AG20443 (cell line): ENCODE results near the gene CYTH3.

Source experiments
- DNase-seq: peaks from one replicate; pipeline ENCODE4 v3.0.0; 2012; ENCODE audit warnings: low spot score, mixed read lengths

CYTH3 gene

GRCh38 chr7:6256677-6257535 is 15.5 kb downstream of the CYTH3 start:
- peak; percentile 66 for DNase-seq

GRCh38 chr7:6256109-6256483 is 16.3 kb downstream of the CYTH3 start:
- DNase-seq = peak; percentile 21

- DNase-seq = no peak
These were observed 17.6 kb downstream of the CYTH3 start for GRCh38 chr7:6254866-6255265.

- peak; percentile 34 for DNase-seq
These were observed 19.7 kb downstream of the CYTH3 start for GRCh38 chr7:6252748-6253147.

GRCh38 chr7:6252341-6252746 is 20.1 kb downstream of the CYTH3 start:
- DNase-seq = peak; percentile 49

- no peak for DNase-seq
These were observed 20.8 kb downstream of the CYTH3 start for GRCh38 chr7:6251653-6252052.

GRCh38 chr7:6250364-6250833 is 22.0 kb downstream of the CYTH3 start:
- no peak for DNase-seq

- DNase-seq = no peak
These were observed 23.4 kb downstream of the CYTH3 start for GRCh38 chr7:6249043-6249442.

- DNase-seq = peak; percentile 63
These were observed 23.8 kb downstream of the CYTH3 start for GRCh38 chr7:6248581-6248980.

GRCh38 chr7:6246251-6246917 is 26.0 kb downstream of the CYTH3 start:
- DNase-seq = peak; percentile 27

- no peak for DNase-seq
These were observed 28.4 kb downstream of the CYTH3 start for GRCh38 chr7:6244021-6244420.

GRCh38 chr7:6243168-6243567 is 29.3 kb downstream of the CYTH3 start:
- no peak for DNase-seq

- peak; percentile 56 for DNase-seq
These were observed 29.9 kb downstream of the CYTH3 start for GRCh38 chr7:6242561-6242960.

GRCh38 chr7:6241607-6241973 is 30.8 kb downstream of the CYTH3 start:
- no peak for DNase-seq

GRCh38 chr7:6238309-6238925 is 34.0 kb downstream of the CYTH3 start:
- DNase-seq = no peak

- no peak for DNase-seq
These were observed 34.7 kb downstream of the CYTH3 start for GRCh38 chr7:6237730-6238129.

- DNase-seq = no peak
These were observed 35.4 kb downstream of the CYTH3 start for GRCh38 chr7:6237011-6237410.

- DNase-seq = no peak
These were observed 37.2 kb downstream of the CYTH3 start for GRCh38 chr7:6235029-6235871.

GRCh38 chr7:6234384-6234783 is 38.0 kb downstream of the CYTH3 start:
- no peak for DNase-seq

GRCh38 chr7:6232534-6232933 is 39.9 kb downstream of the CYTH3 start:
- DNase-seq = no peak

GRCh38 chr7:6232116-6232515 is 40.3 kb downstream of the CYTH3 start:
- DNase-seq = no peak

GRCh38 chr7:6231184-6231583 is 41.2 kb downstream of the CYTH3 start:
- DNase-seq = no peak
